ENCODE results near the gene LUC7L. TPM values are rescaled to one million over a fixed set of nuclear protein-coding genes. Genes with fewer than 3 reads are reported as not detected.

LUC7L gene
- total RNA-seq, 6 experiments from 2014 or later, result 35.8 to 47.5 (median 41.7) TPM

- no peaks in the 10 kb centered on the region for H3K27me3 Mint-ChIP-seq (ENCODE audit: insufficient read depth)
- no peaks in the 10 kb centered on the region for H3K9me3 Mint-ChIP-seq
- no peak overlapping the region for H3K27ac Mint-ChIP-seq
- peaks cover 9% of the 10 kb centered on the region for H3K4me1 Mint-ChIP-seq (ENCODE audit: low read depth)
- H3K4me3 Mint-ChIP-seq, result no peak overlapping the region
- no peak for DNase-seq
- no peak for TF ChIP-seq CTCF (IDR thresholded peaks at IDR 0.05)
- H3K36me3 Mint-ChIP-seq (ENCODE audit: low read depth), result no peaks in the 10 kb centered on the region
Observed at GRCh38 chr16:243348-243747, 14.1 kb upstream of the LUC7L start.

- Mint-ChIP-seq H3K36me3 (ENCODE audit: low read depth) (no peaks in the 10 kb centered on the region), H3K9me3 (no peaks in the 10 kb centered on the region), H3K27ac (no peak overlapping the region), H3K4me1 (ENCODE audit: low read depth) (peaks cover 9% of the 10 kb centered on the region), H3K4me3 (no peak overlapping the region), H3K27me3 (ENCODE audit: insufficient read depth) (no peaks in the 10 kb centered on the region)
- DNase-seq, result no peak
- no peak for TF ChIP-seq CTCF (IDR thresholded peaks at IDR 0.05)
Observed at GRCh38 chr16:242281-242680, 13.0 kb upstream of the LUC7L start.

- Mint-ChIP-seq H3K4me3 (no peak overlapping the region), H3K27me3 (ENCODE audit: insufficient read depth) (no peaks in the 10 kb centered on the region), H3K36me3 (ENCODE audit: low read depth) (peaks cover 1% of the 10 kb centered on the region; the same call in 1 of the 2 replicates), H3K4me1 (ENCODE audit: low read depth) (peaks cover 12% of the 10 kb centered on the region), H3K27ac (no peak overlapping the region), H3K9me3 (no peaks in the 10 kb centered on the region; the same call in 1 of the 2 replicates)
- no peak for DNase-seq
- no peak for TF ChIP-seq CTCF (IDR thresholded peaks at IDR 0.05)
Observed at GRCh38 chr16:240559-240958, 11.3 kb upstream of the LUC7L start.

- Mint-ChIP-seq H3K27ac (no peak overlapping the region), H3K36me3 (ENCODE audit: low read depth) (peaks cover 3% of the 10 kb centered on the region; the same call in 1 of the 2 replicates), H3K27me3 (ENCODE audit: insufficient read depth) (peaks cover 2% of the 10 kb centered on the region; the same call in 1 of the 2 replicates), H3K4me3 (no peak overlapping the region), H3K9me3 (no peaks in the 10 kb centered on the region; the same call in 1 of the 2 replicates), H3K4me1 (ENCODE audit: low read depth) (peaks cover 15% of the 10 kb centered on the region)
- DNase-seq, result no peak
- no peak for TF ChIP-seq CTCF (IDR thresholded peaks at IDR 0.05)
Observed at GRCh38 chr16:239948-240277, 10.7 kb upstream of the LUC7L start.

- Mint-ChIP-seq H3K36me3 (ENCODE audit: low read depth) (peaks cover 3% of the 10 kb centered on the region; the same call in 1 of the 2 replicates), H3K4me1 (ENCODE audit: low read depth) (peaks cover 12% of the 10 kb centered on the region), H3K27ac (peak within 1 kb of the TSS; percentile 98), H3K27me3 (ENCODE audit: insufficient read depth) (peaks cover 2% of the 10 kb centered on the region; the same call in 1 of the 2 replicates), H3K4me3 (peak within 1 kb of the TSS; percentile 98), H3K9me3 (no peaks in the 10 kb centered on the region; the same call in 1 of the 2 replicates)
- DNase-seq, result peak; percentile 85
- TF ChIP-seq CTCF (IDR thresholded peaks at IDR 0.05), result peak; percentile 73
Observed at GRCh38 chr16:234468-235305, 5.4 kb upstream of the LUC7L start, which contains the start of gene FAM234A. Gene FAM234A (plus strand): TSS chr16:234821. CDS start chr16:254414, 19,593 bp downstream.

Data from HFFc6 (cell line).